OCI-LY1 (cell line): ENCODE results near the gene FAM184A.

Experiments
- EZH2 ChIP-seq: fragments of 200-600 bp; sonication (generic), shearing (Covaris generic); IDR thresholded peaks from 2 replicates; pipeline ENCODE4 v1.8.0; 2017; ENCODE audit warnings: borderline replicate concordance, mixed run types, mild to moderate bottlenecking, antibody characterized with exemption, low read length, moderate library complexity, mixed read lengths
- TF ChIP-seq, protein P1 (sequence below): fragments of 200-600 bp; sonication (generic), shearing (Covaris generic); IDR thresholded peaks from 2 replicates; pipeline ENCODE4 v1.5.1; 2017; ENCODE audit warnings: mild to moderate bottlenecking, antibody characterized with exemption, low read length, moderate library complexity, mixed read lengths

DNA sequence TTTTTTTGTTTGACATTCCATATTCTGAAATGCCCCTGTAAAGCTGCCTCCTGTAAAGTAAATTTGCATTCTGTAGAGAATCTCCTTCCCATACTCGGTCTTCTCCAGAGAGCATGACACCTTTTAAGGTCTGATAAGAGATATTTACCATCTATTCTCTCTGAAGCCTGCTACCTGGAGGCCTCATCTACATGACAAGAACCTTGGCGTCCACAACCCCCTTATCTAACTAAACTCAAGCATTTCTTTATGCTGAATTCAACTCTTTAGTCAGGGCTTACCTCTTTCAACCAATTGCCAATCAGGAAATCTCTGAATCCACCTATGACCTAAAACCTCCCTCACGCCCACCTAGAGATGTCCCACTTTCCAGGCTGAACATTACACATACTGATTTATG, 51.6 kb downstream of the FAM184A start:
- TF ChIP-seq, protein P1, sequence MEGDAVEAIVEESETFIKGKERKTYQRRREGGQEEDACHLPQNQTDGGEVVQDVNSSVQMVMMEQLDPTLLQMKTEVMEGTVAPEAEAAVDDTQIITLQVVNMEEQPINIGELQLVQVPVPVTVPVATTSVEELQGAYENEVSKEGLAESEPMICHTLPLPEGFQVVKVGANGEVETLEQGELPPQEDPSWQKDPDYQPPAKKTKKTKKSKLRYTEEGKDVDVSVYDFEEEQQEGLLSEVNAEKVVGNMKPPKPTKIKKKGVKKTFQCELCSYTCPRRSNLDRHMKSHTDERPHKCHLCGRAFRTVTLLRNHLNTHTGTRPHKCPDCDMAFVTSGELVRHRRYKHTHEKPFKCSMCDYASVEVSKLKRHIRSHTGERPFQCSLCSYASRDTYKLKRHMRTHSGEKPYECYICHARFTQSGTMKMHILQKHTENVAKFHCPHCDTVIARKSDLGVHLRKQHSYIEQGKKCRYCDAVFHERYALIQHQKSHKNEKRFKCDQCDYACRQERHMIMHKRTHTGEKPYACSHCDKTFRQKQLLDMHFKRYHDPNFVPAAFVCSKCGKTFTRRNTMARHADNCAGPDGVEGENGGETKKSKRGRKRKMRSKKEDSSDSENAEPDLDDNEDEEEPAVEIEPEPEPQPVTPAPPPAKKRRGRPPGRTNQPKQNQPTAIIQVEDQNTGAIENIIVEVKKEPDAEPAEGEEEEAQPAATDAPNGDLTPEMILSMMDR = no peak
- TF ChIP-seq EZH2 = no peak
